ELF-1 (cell line): ENCODE results near the gene FABP1.

Source experiments
- DNase-seq: peaks from one replicate; pipeline ENCODE4 v3.0.0-alpha.2; 2016; ENCODE audit warnings: low read depth, low spot score

The FABP1 gene

GRCh38 chr2:88137833-88138232 is 10.0 kb upstream of the FABP1 start:
- no peak for DNase-seq

- no peak for DNase-seq
These were observed 9.0 kb upstream of the FABP1 start for GRCh38 chr2:88136817-88137216.

GRCh38 chr2:88133875-88134274 is 6.0 kb upstream of the FABP1 start:
- DNase-seq = no peak

- DNase-seq = no peak
These were observed 4.1 kb upstream of the FABP1 start for GRCh38 chr2:88131999-88132368.

- DNase-seq = no peak
These were observed 3.5 kb upstream of the FABP1 start for GRCh38 chr2:88131201-88131998.

- DNase-seq = no peak
These were observed 1.6 kb upstream of the FABP1 start for GRCh38 chr2:88129313-88129959.

- no peak for DNase-seq
These were observed 921 bp upstream of the FABP1 start for GRCh38 chr2:88128654-88129312.

- no peak for DNase-seq
These were observed 299 bp downstream of the FABP1 start for GRCh38 chr2:88127638-88127887.

- no peak for DNase-seq
These were observed 857 bp downstream of the FABP1 start for GRCh38 chr2:88126772-88127637.

- DNase-seq = no peak
These were observed 1.7 kb downstream of the FABP1 start for GRCh38 chr2:88125924-88126771.

- DNase-seq = no peak
These were observed 2.4 kb downstream of the FABP1 start for GRCh38 chr2:88125344-88125923.

- no peak for DNase-seq
These were observed 3.6 kb downstream of the FABP1 start for GRCh38 chr2:88123975-88124917.

- DNase-seq = no peak
These were observed 4.5 kb downstream of the FABP1 start for GRCh38 chr2:88123164-88123974.

- DNase-seq = no peak
These were observed 5.5 kb downstream of the FABP1 start for GRCh38 chr2:88122141-88122884.

- DNase-seq = no peak
These were observed 6.2 kb downstream of the FABP1 start for GRCh38 chr2:88121678-88122077.

- no peak for DNase-seq
These were observed 9.9 kb downstream of the FABP1 start for GRCh38 chr2:88117973-88118372.

- DNase-seq = peak; percentile 5
These were observed 11.0 kb downstream of the FABP1 start for GRCh38 chr2:88116669-88117432.
